GM12872 (cell line): ENCODE measurements around the gene FES.

Experiments used
- TF ChIP-seq, protein P1 (sequence below): IDR thresholded peaks from 3 replicates; pipeline ENCODE4 v1.5.1; 2011; ENCODE audit warnings: low read depth, mild to moderate bottlenecking, low read length, moderate library complexity; ENCODE audit not compliant: insufficient read depth

The FES gene

DNA sequence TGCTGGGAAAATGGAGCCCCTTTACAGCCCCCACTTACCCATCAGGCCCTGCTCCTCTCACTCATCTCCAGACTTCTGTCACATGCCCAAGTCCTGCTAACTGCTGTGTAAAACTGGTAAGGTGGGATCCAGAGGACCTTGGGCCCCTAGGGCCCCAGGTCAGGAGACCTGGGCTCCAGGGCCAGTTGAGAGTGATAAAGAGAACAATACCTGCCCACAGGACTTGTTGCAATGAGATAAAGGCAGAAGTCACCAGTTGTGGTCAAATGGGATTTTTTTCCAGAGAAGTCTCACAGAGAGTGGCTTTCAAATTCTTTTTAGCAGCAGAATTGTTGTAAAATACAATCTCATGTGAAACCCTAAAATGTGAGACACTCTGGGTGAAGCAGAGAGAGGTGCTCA lies 15.2 kb upstream of the FES start:
- TF ChIP-seq, protein P1, sequence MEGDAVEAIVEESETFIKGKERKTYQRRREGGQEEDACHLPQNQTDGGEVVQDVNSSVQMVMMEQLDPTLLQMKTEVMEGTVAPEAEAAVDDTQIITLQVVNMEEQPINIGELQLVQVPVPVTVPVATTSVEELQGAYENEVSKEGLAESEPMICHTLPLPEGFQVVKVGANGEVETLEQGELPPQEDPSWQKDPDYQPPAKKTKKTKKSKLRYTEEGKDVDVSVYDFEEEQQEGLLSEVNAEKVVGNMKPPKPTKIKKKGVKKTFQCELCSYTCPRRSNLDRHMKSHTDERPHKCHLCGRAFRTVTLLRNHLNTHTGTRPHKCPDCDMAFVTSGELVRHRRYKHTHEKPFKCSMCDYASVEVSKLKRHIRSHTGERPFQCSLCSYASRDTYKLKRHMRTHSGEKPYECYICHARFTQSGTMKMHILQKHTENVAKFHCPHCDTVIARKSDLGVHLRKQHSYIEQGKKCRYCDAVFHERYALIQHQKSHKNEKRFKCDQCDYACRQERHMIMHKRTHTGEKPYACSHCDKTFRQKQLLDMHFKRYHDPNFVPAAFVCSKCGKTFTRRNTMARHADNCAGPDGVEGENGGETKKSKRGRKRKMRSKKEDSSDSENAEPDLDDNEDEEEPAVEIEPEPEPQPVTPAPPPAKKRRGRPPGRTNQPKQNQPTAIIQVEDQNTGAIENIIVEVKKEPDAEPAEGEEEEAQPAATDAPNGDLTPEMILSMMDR, result no peak

DNA sequence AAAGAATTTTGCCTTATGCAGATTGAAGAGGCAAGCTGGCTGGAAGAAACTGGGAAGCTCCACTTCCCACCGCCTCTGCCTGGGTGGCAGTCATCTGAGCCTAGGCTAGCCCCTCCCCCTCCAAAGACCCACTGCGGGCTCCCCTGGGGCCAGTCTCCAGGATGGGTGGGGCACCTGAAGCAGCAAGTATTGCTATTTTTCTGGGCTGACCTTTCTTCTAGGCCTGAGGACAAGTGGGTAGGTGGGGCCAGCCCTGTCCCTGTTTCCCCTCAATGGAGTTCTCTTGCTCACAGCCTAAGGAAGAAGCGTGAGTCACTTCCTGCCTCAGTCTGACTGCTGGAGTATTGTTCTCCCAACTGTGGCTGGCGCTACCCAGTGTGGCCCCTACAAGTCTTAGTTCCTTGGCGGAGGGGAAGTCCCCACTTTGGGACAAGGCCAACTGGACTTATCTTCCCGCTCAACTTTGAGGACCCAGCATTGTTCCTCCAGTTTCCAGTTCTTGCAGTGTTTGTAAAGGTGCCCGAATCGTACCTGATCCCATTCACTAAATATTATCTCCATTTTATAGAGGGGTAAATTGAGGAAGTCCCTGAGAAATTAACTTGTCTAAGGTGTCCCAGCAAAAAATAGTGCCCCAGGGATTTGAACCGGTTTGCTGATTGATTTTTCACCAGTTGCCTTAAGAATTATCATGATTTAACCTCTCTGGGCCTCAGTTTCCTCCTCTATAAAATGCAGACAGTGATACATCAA lies 14.5 kb upstream of the FES start:
- TF ChIP-seq, protein P1, result no peak

DNA sequence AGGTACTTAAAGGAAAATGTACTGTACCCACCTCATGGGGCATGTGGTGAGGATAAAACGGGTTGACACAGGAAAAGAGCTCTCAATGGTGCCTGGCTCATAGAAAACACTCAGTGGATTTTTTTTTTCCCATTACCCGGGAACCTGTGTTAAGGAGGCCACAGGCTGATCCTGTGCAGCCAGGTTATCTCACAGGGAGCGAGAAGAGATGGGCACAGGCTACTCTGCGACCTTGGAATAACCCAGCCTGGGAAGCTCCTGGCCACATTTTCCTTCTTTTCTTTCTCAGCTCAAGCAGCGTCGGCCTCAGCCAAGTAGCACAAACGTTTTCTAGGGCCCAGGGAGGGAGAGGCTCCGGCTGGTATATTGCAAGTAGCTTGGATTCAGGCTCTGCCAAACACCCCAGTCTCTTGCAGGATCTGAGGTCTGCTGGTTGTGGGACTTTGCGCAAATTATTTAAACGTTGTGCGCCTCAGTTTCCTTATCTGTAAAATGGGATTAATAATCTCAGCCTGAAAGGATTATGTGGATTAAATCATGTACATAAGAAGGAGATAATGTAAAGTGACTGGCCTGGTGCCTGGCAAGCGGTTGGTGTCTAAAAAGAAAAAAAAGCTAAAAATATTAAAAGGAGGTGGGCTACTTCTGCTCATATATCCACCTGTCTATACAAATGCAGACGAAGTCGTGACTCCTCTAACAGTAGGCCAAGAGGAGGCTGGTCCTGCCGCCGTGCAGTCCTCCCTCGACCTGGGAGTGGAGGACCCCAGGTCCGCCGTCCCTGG lies 13.8 kb upstream of the FES start:
- TF ChIP-seq, protein P1, result no peak

DNA sequence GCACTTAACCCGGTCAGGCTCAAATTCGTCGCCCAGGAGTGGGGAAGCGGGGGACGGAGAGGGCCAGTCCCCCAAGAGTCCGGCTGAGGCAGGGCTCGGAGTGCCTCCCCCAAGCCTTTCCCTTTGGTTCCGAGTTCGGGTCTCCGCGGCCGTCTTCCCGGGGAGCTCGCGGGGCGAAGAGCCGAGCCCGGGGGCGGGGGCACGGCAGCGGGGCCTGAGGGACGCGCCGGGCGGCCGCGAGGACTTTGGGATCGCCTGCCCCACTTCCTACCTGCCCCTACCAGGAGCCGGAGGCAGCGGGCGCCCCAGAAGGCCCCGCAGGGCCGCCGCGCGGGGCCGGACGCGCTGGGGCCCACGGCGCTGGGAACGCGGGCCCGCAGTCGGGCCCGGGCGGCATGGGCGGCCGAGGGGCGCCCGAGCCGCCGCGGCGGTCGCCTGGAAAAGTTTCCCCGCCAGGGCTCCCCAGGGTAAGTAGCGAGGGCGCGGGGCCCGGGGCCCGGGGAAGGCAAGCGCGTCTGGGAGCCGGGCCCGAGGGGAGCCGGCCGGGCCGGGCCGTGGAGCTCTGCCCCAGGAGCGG lies 13.1 kb upstream of the FES start:
- TF ChIP-seq, protein P1, result no peak

DNA sequence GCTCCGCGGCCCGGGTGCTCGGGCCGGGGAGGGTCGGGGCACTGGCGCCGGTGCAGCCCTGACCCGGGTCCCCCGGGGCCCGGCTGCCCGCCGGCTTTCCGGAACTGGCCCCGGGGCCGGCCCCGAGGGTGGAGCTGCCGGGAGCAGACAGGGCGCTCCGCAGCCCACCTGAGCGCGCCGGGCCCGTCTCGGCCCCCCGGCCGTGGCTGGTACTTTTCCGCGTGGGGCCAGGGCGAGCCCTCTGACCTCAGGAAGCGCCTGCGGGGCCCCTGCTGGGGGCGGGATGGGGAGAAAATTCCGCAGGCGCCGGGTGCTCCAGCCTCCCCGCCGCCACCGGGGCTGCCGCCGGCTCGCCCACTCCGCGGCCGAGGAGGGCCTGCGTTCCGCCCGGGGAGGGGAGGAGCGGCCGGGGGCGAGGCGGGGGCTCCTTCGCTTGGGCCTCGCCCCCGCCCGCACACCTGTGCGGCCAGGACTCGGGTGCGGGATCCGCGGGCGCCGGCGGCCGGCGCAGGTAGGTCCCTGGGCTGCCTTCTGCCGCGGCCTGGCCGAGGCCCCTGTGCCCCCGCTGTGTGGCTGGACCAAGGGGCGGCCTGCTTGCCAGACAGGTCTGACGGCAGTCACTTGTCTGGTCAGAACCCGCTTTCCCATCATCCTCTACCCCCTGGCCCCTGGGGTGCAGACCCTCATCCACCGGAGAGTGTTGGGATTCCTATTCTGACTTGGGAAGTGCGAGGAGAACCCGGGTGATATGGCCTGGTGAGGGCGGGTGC lies 12.4 kb upstream of the FES start:
- TF ChIP-seq, protein P1, result no peak

DNA sequence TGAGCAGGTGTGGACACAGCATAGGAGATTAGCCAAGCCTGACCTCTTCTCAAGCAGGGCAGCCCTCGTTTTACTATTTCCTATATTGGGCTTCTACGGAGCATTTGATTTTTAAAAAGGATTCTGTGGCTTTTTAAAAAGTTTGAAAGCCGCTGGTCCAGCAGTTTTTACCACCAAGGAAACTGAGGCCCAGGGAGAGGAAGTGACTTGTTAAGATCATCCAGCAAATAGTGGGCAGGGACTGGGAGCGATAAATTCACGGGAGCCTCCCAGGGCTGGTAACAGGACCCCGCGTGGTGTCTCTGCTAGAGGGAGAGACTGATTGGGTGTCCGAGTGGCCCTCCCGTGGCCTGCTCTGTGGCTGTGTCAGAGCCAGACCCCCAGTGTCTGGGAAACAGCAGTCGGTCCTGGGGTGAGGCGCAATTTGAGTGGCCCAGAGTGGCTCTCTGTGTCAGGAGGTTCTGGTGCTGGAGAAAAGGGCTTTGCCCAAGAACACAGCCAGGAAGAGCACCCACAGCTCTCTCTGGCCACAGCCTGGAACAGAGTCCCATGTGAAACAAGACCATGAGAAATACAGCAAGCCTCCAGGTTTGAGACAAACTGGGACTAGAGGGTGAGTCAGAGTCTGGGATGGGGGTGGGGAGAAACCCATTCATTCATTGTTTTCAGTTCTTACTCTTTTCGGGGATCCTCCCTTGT lies 11.7 kb upstream of the FES start:
- TF ChIP-seq, protein P1, result no peak
